ENCODE results near the gene FA2H.
A peak's percentile ranks its signal among the peaks of the same experiment; 100 is the strongest.
"Not testable (repeated sequence)": the region's sequence is repeated elsewhere in the genome, so short reads cannot be mapped to it uniquely, and the experiment has no call there.

Gene FA2H

DNA sequence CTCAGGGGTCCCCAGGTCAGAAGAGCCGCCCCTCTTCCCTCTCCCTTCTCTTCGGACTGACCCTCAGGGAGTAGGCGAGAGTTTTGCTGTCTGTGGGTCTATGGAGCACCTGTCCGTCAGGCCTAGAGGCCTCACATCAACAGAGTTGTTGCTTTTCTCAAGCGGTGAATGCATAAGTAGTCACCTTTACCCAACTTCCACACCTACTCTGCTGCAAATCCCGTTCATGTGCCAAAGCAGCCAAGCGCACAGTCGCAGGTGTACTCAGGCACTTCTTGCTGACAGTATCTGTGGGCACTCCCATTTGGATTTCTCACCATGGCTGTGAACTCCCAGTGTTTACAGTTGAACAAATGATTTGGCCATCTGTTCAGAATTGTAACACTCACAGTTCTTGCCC is 4.0 kb upstream of the FA2H start:
- Mint-ChIP-seq H3K27ac (no peak overlapping the region), H3K27me3 (peaks cover 29% of the 10 kb centered on the region), H3K4me3 (no peak overlapping the region), H3K9me3 (no peaks in the 10 kb centered on the region), H3K4me1 (peaks cover 13% of the 10 kb centered on the region)
- no peak for DNase-seq
- ATAC-seq, result no peak

DNA sequence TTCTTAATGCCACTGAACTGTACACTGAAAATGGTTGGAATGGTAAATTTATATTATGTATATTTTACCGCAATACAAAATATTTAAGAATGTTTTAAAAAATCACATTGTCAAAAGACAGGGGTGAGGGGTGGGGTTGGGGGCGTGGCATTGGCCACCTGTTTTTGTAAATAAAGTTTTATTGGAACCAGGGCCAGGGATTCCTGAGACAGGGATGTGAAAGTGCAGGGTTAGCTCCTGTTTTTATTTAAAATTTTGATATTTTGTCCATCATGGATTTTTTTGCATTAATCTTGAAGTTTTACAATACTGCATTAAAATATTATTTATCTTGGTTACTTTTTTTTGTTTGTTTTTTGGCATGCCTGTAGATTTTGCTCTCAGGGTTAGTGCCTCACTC is 2.3 kb upstream of the FA2H start:
- ATAC-seq (no peak), DNase-seq (no peak)
- Mint-ChIP-seq H3K27ac (no peak overlapping the region), H3K4me1 (peaks cover 15% of the 10 kb centered on the region), H3K9me3 (no peaks in the 10 kb centered on the region), H3K4me3 (no peak overlapping the region), H3K27me3 (peaks cover 47% of the 10 kb centered on the region)

DNA sequence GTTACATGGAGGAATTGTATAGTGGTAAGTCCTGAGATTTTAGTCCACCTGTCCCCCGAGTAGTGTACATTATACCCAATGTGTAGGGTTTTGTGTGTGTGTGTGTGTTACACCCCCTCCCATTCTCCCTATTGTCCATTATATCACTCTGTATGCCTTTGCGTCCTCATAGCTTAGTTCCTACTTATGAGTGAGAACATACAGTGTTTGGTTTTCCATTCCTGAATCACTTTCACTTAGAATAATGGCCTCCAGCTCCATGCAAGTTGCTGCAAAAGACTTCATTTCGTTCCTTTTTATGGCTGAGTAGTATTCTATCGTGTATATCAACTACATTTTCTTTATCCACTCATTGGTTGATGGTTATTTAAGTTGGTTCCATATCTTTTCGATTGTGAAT is 635 bp upstream of the FA2H start:
- no peak overlapping the region for H3K27ac Mint-ChIP-seq
- H3K4me3 Mint-ChIP-seq, result peak overlapping the region; percentile 58 to 65
- DNase-seq, result no peak
- H3K4me1 Mint-ChIP-seq, result peaks cover 15% of the 10 kb centered on the region
- no peak for ATAC-seq
- H3K27me3 Mint-ChIP-seq, result peaks cover 54% of the 10 kb centered on the region
- no peaks in the 10 kb centered on the region for H3K9me3 Mint-ChIP-seq

- no peak for ATAC-seq
- H3K4me3 Mint-ChIP-seq, result peak overlapping the region; percentile 78 to 84
- no peak for DNase-seq
- no peaks in the 10 kb centered on the region for H3K9me3 Mint-ChIP-seq
- H3K4me1 Mint-ChIP-seq, result peaks cover 15% of the 10 kb centered on the region
- H3K27ac Mint-ChIP-seq, result no peak overlapping the region
- peaks cover 54% of the 10 kb centered on the region for H3K27me3 Mint-ChIP-seq
Observed at GRCh38 chr16:74773446-74774222, 986 bp downstream of the FA2H start.

DNA sequence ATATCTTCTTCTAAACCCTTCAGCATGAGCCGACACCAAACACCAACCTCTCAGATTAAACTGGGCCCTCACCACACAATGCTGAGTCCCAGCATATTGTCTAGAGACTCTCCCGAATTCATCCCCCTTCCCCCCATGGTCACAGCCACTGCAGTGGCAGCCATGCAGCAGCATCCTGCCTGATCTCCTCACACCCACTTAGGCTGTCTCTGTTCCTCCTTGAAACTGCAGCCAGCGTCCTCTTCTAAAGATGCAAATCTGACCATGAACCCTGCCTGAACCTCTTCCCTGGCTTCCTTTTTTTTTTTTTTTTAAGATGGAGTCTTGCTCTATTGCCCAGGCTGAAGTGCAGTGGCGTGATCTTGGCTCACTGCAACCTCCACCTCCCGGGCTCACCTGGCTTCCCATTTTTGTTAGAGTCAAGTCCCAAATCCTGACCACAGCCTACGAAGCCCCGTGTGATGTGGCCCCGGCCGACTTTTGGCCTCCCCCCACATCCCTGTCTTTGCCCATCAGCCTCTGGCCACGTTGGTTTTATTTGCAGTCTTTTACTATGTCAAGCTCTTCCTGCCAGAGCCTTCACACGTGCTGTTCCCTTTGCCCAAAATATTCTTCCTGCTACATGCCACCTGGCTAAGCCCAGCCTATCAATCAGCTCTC is 2.8 kb downstream of the FA2H start:
- Mint-ChIP-seq H3K4me1 (peaks cover 15% of the 10 kb centered on the region), H3K9me3 (no peaks in the 10 kb centered on the region), H3K27me3 (peaks cover 54% of the 10 kb centered on the region), H3K27ac (no peak overlapping the region), H3K4me3 (no peak overlapping the region)
- DNase-seq (no peak), ATAC-seq (no peak)

- ATAC-seq (no peak), DNase-seq (no peak)
- H3K27ac Mint-ChIP-seq, result no peak overlapping the region
- peaks cover 54% of the 10 kb centered on the region for H3K27me3 Mint-ChIP-seq
- H3K9me3 Mint-ChIP-seq, result no peaks in the 10 kb centered on the region
- H3K4me3 Mint-ChIP-seq, result no peak overlapping the region
- H3K4me1 Mint-ChIP-seq, result peaks cover 15% of the 10 kb centered on the region
Observed at GRCh38 chr16:74770831-74771526, 3.6 kb downstream of the FA2H start.

DNA sequence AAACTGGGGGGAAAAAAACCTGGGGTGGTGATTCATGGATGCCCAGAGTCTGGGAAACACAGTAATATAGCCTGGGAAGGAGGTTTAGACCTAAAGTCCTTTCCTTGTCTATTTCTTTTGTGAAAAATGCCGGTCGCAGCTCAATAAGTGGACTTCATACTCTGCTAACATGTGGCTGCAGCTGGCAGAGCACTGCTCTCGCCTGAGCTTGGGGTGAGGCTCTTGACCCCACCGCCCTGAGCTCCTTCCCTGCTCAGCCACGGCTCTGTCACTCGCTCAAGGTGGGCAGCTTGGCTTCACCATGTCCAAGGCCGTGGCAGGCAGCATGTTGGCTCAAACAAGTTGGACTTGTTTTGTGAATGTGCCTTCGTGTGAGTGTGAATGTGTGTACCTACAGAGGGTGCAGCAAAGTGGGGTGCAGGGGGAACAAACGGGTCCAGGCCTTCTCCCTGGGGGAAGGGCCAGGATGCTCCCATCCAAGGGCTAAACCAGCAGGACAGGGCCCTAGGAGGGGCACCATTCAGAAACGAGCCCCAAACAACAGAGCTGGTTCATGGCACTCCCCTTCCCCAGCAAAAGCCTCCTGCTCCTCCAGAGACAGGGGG is 4.9 kb downstream of the FA2H start:
- Mint-ChIP-seq H3K27ac (no peak overlapping the region), H3K27me3 (peaks cover 45% of the 10 kb centered on the region), H3K4me3 (no peak overlapping the region), H3K4me1 (peaks cover 10% of the 10 kb centered on the region), H3K9me3 (no peaks in the 10 kb centered on the region)
- ATAC-seq, result no peak
- no peak for DNase-seq

DNA sequence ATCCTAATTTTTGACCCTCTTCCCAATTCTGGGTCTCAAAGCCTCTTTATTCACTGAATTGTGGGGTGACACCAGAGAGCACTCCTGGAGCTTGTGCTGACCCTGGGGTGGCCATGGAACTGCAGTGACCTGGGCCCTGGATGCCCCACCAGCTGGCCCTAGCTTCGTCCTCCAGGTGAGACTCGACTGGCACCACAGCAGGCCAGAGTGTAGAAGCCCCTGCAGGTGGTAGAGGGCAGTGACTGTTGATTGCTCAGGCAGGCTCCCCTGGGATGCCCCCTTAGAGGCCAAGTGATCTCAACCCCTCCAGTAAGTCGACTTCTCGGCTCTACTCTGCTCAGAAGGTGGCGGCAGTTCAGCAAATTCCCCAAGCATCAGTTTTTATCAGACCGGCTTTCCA is 6.4 kb downstream of the FA2H start:
- Mint-ChIP-seq H3K27me3 (peaks cover 30% of the 10 kb centered on the region), H3K4me3 (no peak overlapping the region), H3K4me1 (no peaks in the 10 kb centered on the region), H3K9me3 (no peaks in the 10 kb centered on the region), H3K27ac (no peak overlapping the region)
- ATAC-seq, result no peak
- DNase-seq, result no peak

DNA sequence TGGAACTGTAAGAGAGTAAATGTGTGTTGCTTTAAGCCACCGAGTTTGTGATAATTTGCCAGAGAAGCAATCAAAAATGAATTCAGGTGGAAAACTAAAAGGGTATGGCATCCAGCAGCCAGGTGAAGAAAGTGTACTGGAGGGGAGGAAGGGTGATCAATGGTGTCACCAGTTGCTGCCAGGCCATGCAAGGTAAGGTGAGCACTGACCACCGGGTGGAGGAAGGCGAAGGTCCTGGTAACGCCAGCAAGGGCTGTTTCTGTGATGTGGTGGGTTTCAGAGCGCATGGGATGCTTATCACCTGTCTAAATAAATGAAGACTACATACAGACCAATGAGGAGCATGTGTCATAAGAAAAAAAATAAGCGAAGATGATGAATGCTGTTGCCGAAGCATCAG is 6.9 kb downstream of the FA2H start:
- ATAC-seq (no peak), DNase-seq (no peak)
- no peaks in the 10 kb centered on the region for H3K9me3 Mint-ChIP-seq
- H3K27me3 Mint-ChIP-seq, result peaks cover 25% of the 10 kb centered on the region
- H3K4me1 Mint-ChIP-seq, result no peaks in the 10 kb centered on the region
- no peak overlapping the region for H3K4me3 Mint-ChIP-seq
- no peak overlapping the region for H3K27ac Mint-ChIP-seq

- no peak overlapping the region for H3K27ac Mint-ChIP-seq
- ATAC-seq (no peak), DNase-seq (no peak)
- H3K27me3 Mint-ChIP-seq, result peaks cover 15% of the 10 kb centered on the region
- no peaks in the 10 kb centered on the region for H3K4me1 Mint-ChIP-seq
- no peaks in the 10 kb centered on the region for H3K9me3 Mint-ChIP-seq
- no peak overlapping the region for H3K4me3 Mint-ChIP-seq
Observed at GRCh38 chr16:74766729-74767128, 7.9 kb downstream of the FA2H start.

- not testable (repeated sequence) for H3K27me3 Mint-ChIP-seq, H3K9me3 Mint-ChIP-seq, H3K27ac Mint-ChIP-seq, ATAC-seq, H3K4me1 Mint-ChIP-seq, H3K4me3 Mint-ChIP-seq, DNase-seq
Observed at GRCh38 chr16:74764184-74764583, 10.4 kb downstream of the FA2H start.

DNA sequence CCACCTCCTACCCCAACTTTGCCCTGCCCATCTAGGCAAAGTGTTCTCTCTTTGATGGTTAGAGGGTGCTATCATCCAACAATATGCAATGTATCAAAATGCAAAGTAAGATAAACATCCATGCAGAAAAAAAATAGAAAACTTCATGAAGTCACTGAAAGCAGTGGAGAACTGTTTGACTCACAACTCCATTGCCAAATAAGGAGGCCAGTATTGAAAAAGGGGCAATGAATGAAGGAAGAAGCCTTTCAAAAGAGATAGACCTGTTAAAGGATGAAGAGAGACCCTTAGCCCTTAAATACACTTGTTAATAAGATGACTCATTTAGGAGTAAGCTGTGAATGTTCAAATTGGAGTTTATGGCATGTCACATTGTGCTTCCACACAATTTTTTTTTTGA is 13.0 kb downstream of the FA2H start:
- Mint-ChIP-seq H3K27ac (no peak overlapping the region), H3K27me3 (peaks cover 10% of the 10 kb centered on the region), H3K4me3 (no peak overlapping the region), H3K9me3 (no peaks in the 10 kb centered on the region), H3K4me1 (no peaks in the 10 kb centered on the region)
- DNase-seq, result no peak
- no peak for ATAC-seq

DNA sequence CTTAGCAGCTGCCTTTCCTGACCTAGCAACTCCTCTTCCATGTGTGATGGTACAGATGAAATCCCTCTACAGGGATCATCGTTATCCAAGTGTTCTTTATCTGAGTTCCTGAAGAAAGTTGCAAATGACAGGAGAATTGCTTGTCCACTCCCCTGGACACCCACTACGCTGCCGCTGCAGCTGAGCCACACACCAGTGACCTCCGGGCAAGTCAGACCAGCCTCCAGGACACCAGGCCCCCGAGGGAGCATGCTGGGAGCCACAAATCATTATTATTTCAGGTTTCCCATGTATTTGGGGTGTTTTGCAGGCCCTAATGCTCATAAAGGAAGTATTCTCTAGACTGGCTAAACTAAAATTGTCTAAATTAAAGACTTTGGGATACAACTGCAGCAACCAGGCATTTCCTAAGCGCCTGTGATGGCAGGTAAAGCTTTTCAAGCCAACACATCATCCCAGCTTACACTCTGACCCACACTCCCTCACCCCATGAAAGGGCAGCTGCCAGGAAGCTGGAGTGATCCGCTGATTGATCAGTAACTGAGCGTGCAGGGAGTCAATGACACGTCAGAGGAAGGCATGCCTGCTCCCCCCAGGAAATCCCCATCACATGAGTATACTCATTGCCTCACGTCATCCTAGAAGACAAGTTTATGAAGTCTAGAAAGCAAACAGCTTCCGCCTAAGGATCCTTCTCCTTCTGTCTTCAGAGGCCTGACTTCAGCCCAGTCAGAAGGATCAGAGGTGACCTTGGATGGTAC is 14.4 kb downstream of the FA2H start:
- Mint-ChIP-seq H3K9me3 (no peaks in the 10 kb centered on the region), H3K27me3 (no peaks in the 10 kb centered on the region), H3K27ac (no peak overlapping the region), H3K4me3 (no peak overlapping the region), H3K4me1 (no peaks in the 10 kb centered on the region)
- DNase-seq (no peak), ATAC-seq (no peak)

DNA sequence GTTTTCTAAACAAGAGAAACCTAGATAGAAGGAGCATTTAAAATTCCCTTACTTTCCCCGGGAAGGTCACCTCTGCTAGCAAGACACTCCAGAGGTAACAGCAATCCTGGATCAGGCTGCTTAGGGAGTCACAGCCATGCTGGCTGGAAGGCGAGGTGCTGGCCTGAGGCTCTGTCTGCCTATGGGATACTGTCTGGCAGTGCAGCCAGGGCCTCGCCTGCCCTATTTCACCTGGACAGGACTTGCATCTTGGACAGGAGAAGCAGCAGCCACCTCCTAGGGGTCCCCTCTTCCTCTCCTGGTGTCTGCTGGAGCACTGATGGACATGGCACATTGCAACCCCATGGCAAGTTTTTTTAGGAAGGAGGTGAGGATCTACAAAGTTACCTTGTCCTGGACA is 15.1 kb downstream of the FA2H start:
- H3K4me3 Mint-ChIP-seq, result no peak overlapping the region
- DNase-seq (no peak), ATAC-seq (no peak)
- no peaks in the 10 kb centered on the region for H3K4me1 Mint-ChIP-seq
- no peak overlapping the region for H3K27ac Mint-ChIP-seq
- H3K9me3 Mint-ChIP-seq, result no peaks in the 10 kb centered on the region
- H3K27me3 Mint-ChIP-seq, result no peaks in the 10 kb centered on the region

DNA sequence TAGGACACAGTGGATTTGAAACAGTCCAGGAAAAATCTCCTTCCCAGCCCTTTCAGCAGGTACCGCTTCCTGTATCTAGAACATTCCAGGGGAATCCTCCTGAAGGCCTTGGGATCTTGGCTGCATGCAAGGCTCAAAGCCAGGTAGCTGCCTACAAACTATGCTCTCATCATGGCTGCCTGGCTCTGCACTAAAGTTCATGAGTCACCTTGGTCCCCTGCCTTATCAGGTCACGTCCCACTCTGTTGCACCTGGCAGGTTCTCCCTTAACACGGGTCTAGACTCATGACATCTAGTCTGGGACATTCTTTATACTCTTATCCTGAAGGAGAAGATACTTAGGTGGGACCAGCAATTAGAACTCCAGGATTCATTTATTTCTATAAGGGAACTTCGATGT is 15.8 kb downstream of the FA2H start:
- Mint-ChIP-seq H3K4me1 (no peaks in the 10 kb centered on the region), H3K4me3 (no peak overlapping the region), H3K27me3 (no peaks in the 10 kb centered on the region), H3K9me3 (no peaks in the 10 kb centered on the region), H3K27ac (no peak overlapping the region)
- no peak for ATAC-seq
- no peak for DNase-seq
